NCI-H2196 treated with DMSO at 0.1 percent for 48 hours (cell line): ENCODE data around the gene CNTNAP2.
"Not testable (repeated sequence)": the region's sequence is repeated elsewhere in the genome, so short reads cannot be mapped to it uniquely, and the experiment has no call there.

Experiments
- DNase-seq: peaks from one replicate; lab custom pipeline; 2025; ENCODE audit not compliant: unreplicated experiment; lab: John Stamatoyannopoulos, UW

The CNTNAP2 gene

GRCh38 chr7:146146831-146147486 is 30.4 kb downstream of the CNTNAP2 start:
- peak; percentile 55 for DNase-seq

GRCh38 chr7:146150153-146150552 is 33.6 kb downstream of the CNTNAP2 start:
- DNase-seq = no peak

GRCh38 chr7:146172112-146172511 is 55.5 kb downstream of the CNTNAP2 start:
- DNase-seq = no peak

DNA sequence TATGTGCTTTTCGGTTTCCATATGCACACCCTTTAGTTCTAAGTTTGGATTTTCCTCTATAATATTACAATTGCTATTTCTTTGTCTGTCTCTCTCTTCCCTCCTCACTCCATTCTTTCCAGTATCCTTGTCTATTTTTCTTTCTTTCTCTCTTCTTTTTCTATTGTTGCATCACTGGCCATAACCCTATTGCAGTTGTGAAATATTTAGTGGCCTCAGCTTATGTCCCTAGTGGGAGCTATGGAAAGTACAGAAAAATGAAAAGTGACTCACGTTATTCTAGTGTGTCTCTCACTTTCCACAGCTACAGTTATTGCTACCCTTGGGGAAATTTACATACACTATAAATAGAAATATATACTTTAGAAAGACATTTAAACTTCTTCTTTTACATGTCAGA is 59.1 kb downstream of the CNTNAP2 start:
- no peak for DNase-seq

DNA sequence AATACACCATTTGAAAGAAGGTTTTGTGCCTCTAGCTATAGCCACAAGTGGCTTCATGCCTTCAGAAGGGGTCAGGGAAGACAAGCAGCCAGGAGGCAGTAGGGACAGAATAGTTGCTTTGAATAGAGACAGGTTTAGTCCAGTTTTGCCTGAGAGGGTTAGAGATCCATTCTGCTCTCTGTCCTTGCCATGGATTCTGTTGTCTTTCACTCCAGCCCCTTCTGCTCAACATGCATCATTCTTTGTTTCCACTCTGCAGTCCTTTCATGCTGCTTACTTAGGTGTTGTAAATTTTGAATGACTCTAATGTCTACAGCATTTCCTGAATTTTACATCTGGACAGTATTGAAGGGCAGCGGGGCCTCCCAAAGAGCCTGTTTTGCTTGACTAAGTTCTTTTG is 60.3 kb downstream of the CNTNAP2 start:
- no peak for DNase-seq

- DNase-seq = no peak
Observed at GRCh38 chr7:146177301-146177700, 60.7 kb downstream of the CNTNAP2 start.

GRCh38 chr7:146185844-146186243 is 69.2 kb downstream of the CNTNAP2 start:
- no peak for DNase-seq

DNA sequence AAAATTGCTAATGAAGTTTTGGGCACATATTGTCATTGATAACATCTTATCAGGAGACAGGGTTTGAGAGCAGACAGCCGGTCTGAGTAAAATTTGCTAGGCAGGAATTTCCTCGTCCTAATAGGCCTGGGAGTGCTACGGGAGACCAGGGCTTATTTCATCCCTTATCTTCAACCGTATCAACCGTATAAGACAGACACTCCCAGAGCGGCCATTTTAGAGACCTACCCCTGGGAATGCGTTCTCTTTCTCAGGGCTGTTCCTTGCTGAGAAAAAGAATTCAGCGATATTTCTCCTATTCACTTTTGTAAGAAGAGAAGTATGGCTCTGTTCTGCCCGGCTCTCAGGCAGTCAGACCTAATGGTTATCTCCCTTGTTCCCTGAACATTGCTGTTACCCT is 74.8 kb downstream of the CNTNAP2 start:
- not testable (repeated sequence) for DNase-seq

DNA sequence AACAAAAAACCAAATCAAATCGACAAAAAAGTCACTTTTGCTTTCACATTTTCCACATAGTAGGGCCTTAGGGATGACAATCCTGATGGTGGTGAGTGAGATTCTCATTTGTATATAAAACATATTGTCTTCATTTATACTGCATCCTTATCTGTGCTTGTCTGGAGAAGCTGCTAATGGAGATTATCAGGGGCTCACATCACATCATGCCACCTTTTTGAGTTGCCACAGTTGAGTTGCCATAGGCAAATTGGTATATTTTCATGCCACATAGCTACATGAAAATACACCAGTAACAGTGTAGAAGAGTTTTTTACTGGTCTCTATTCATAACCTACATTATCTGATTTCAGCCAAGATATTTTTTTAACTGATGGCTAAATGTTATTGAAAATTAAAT is 85.3 kb downstream of the CNTNAP2 start:
- DNase-seq = no peak

DNA sequence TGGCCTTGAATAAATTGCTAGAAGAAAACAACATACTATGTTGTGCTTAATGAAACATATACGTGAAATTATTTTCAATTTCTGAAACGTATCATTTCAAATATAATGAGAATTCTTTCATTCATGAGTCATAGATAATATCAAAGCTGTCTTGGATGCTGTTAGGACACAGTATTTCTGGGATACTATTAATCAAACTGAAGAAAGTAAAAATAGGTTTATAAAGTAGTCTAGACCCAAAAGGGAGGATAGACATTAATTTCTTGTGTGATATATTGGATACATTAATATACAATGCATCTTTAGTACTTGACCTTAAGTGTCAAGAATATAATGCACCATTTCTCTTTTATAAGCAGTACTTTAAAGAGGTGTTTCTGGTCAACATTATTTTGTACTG is 89.7 kb downstream of the CNTNAP2 start:
- no peak for DNase-seq

- no peak for DNase-seq
Observed at GRCh38 chr7:146208492-146208891, 91.9 kb downstream of the CNTNAP2 start.

- DNase-seq = no peak
Observed at GRCh38 chr7:146214842-146215241, 98.2 kb downstream of the CNTNAP2 start.

- DNase-seq = no peak
Observed at GRCh38 chr7:146216396-146217041, 99.9 kb downstream of the CNTNAP2 start.

GRCh38 chr7:146223851-146224250 is 107.2 kb downstream of the CNTNAP2 start:
- DNase-seq = no peak

GRCh38 chr7:146232604-146233003 is 116.0 kb downstream of the CNTNAP2 start:
- DNase-seq = no peak

GRCh38 chr7:146235195-146235594 is 118.6 kb downstream of the CNTNAP2 start:
- no peak for DNase-seq

- DNase-seq = no peak
Observed at GRCh38 chr7:146242661-146243060, 126.1 kb downstream of the CNTNAP2 start.

GRCh38 chr7:146247991-146248390 is 131.4 kb downstream of the CNTNAP2 start:
- not testable (repeated sequence) for DNase-seq

GRCh38 chr7:146248744-146249143 is 132.1 kb downstream of the CNTNAP2 start:
- not testable (repeated sequence) for DNase-seq

DNA sequence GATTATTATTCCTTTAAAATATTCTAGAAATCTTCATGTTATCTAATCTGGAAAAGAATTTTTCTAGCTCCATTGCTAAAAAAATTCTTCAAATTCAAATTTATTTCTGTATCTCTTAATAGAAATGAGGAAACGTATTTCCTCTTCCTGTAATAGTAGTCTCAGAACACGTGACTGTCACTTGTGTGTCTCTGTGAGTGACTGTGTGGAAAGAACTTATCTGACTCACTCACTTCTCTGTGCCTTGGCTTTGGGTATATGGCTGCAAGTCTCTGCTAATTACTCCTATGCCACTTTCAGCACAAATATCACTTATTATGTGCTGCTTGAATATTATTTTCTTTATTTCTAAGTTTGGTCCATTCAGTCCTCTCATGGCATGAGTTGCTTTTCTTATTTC is 132.7 kb downstream of the CNTNAP2 start:
- DNase-seq = no peak

DNA sequence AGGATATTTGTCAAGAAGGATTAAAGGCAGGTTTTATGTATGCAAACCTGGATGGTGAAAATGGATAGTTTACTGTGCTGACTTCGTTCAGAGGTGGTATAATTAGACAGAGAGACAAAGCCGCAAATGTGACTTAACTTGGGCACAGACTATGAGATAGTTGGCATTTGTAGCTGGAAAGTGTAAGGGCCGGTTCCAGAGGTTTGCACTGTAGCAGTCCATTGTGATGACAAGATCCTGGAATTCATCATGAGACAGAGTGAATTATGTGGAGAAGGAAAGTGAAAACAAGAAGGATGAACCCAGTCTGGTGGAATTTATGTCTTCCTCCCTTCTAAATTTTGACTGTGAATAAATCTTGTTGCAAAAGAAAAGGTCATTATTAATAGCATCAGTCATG is 139.0 kb downstream of the CNTNAP2 start:
- no peak for DNase-seq

GRCh38 chr7:146262527-146262926 is 145.9 kb downstream of the CNTNAP2 start:
- no peak for DNase-seq

GRCh38 chr7:146276888-146277287 is 160.3 kb downstream of the CNTNAP2 start:
- DNase-seq = no peak
